NCI-H1436 (cell line): ENCODE results near the gene CNTNAP1.
"Not testable (repeated sequence)": the region's sequence is repeated elsewhere in the genome, so short reads cannot be mapped to it uniquely, and the experiment has no call there.

Experiments
- DNase-seq: peaks from one replicate; lab custom pipeline; 2025; lab: John Stamatoyannopoulos, UW

The CNTNAP1 gene

DNA sequence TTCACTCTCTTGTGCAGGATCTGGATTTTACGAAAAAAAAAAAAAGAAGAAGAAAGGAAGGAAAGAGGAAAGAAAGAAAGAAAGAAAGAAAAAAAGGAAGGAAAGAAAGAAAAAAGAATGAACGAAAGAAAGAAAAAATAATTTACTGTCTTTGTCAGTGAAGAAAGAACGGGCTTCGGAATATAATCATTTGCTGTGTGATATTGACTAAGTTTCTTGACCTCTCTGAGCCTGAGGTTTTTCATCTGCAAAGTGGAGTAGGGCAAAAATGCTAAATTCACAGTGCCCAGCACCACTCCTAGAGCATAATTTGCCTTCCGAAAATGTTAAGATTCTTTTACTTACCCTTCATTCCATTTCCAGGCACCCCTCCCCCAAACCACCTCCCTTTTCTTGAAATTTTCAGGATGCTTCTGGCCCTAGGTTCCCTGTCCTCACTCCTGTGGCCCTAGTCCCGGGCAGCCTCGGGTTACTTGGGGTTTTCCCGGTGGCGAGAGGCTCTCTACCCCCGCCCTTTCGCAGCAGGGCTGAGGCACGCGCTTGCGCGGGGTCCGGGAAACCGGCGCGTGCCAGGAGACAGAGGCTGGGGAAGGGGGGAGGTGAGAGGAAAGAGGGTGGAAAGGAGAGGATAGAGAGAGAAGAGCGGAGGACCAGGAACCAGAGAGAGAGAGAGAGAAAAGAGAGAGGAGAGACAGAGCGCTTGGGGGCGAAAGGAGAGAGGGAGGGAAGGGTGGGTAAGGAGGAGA is at the start of gene CNTNAP1:
Gene CNTNAP1, plus strand, starts transcription at position 556 of the 746 bp plus-strand sequence. CDS start 299 bp downstream, outside the sequence.
- DNase-seq: peak; percentile 40

DNA sequence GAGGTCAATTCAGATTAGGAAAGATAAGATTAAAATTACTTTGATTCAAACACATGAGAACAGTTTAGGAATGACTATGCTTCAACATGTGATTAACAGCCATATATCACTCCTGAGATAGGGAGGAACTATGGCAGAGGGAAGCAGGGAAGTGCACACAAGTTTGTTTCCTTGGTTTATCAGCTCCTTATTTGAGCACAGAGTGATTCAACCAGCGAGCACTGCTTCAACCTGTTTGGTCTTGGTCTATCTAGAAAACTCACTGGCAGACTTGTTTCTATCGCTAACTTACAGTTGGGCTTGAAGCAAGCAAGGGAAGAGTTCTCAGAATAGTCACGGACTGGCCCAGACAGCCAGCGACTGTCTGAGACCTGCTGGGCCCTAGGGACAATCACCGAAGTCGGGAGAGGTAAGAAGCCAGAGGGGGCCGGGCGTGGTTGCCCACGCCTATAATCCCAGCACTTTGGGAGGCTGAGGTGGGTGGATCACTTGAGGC is 49.3 kb upstream of the CNTNAP1 start:
- DNase-seq: no peak

DNA sequence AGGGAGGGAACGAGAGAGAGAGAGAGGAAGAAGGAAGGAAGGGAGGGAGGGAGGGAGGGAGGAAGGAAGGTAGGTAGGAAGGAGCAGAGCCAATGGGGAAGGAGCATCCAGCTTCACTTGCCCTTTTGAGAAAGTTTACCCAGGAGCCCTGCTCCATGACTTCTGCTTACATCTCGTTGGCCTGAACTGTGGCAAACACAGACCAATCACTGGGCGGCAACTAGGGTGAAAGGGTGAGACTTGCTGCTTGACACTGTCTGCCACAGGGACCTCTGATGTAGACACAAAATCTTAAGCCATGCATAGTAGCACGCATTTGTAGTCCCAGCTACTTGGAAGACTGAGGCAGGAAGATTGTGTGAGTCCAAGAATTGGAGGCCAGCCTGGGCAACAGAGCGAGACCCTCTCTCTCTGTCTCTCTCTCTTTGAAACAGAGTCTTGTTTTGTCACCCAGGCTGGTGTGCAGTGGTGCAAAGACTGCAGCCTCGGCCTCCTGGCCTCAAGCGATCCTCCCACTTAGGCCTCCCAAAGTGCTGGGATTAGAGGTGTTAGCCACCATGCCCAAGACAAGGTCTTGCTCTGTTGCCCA is 42.7 kb upstream of the CNTNAP1 start:
- no peak for DNase-seq

DNA sequence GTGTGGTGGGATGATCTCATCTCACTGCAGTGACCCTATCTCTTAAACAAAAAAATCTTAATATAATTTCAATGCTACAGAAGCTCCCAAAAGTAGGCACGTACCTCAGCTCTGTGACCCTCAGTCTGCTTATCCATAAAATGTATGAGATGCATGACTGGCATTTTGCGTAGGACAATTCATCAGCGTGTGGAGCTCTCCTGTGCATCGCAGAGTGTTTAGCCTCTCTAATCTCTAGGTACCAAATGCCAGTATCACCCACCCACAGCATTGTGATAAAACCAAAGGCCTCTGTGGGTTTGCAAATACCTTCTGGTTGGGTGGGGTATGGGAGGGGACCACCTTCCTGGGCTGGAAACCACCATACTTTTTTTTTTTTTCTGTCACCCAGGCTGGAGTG is 42.2 kb upstream of the CNTNAP1 start:
- no peak for DNase-seq

- DNase-seq: peak; percentile 4
Observed at GRCh38 chr17:42642336-42642735, 40.0 kb upstream of the CNTNAP1 start.

- DNase-seq: no peak
Observed at GRCh38 chr17:42647778-42648177, 34.6 kb upstream of the CNTNAP1 start.

- DNase-seq: no peak
Observed at GRCh38 chr17:42651392-42651791, 30.9 kb upstream of the CNTNAP1 start.

DNA sequence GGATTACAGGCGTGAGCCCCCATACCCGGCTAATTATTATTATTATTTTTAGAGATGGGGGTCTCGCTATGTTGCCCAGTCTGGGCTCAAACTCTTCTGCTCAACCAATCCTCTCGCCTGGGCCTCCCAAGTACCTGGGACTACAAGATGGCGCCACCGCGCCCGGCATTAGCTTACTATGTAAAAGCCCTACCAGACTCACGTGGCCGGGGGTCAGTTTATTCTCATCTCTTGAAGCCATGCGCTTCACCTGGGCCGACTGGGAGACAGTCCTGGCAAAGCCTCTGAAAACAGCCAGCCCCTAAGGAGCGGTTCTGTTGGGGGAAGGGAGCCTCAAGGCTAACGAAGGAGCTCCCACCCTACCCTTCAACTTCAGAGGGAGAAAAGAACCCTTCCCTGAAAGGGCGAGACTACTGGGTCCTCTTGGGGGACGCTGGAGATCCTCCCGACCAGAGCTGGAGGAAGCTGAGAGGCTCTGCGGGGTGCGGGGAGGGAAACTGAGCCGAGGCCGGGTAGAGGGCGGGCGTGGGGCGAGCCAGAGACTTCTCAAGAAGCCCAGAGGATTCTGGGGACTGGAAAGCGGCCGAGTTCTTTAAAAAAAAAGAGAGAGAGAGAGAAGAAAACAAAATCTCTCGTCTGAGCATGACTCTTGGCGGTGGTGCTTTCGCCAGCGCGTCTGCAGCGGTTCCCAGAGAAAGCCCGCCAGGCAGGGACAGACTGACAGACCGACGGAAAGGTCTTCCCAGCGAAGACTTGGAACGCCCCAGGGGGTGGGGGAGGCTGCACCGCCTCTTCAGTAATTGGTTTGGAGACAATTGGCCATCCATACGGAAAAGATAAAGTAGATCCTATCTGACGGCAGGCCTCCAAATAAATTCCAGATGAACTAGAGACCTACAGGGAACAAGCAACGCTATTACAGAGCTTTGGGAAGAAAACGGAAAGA is 28.9 kb upstream of the CNTNAP1 start:
- DNase-seq: no peak

DNA sequence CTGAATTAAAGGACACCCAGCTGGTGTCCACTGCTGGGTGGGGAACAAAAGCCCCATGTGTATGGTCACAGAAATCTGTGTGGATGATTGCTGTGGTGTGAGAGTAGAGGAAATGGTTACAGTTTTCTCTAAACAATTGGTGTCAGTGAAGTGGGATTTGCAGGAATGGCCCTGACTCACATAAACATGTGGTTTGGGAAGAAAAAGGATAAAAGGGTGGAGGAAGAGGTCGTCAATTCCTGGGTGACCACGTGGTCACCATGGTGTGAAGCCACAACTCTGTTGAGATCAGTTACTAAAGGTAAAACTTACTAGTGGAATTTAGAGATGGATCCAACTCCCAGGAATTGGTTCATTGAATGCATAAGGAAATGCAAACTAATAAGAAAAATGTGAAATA is 26.8 kb upstream of the CNTNAP1 start:
- no peak for DNase-seq

GRCh38 chr17:42657824-42658588 is 24.3 kb upstream of the CNTNAP1 start:
- DNase-seq: no peak

- peak; percentile 95 for DNase-seq
Observed at GRCh38 chr17:42659079-42659931, 23.0 kb upstream of the CNTNAP1 start, which contains the start of gene TUBG2. Gene TUBG2, plus strand, starts transcription at chr17:42659284. Its CDS starts 220 bp downstream, at chr17:42659504.

- DNase-seq: not testable (repeated sequence)
Observed at GRCh38 chr17:42659932-42660274, 22.4 kb upstream of the CNTNAP1 start.

DNA sequence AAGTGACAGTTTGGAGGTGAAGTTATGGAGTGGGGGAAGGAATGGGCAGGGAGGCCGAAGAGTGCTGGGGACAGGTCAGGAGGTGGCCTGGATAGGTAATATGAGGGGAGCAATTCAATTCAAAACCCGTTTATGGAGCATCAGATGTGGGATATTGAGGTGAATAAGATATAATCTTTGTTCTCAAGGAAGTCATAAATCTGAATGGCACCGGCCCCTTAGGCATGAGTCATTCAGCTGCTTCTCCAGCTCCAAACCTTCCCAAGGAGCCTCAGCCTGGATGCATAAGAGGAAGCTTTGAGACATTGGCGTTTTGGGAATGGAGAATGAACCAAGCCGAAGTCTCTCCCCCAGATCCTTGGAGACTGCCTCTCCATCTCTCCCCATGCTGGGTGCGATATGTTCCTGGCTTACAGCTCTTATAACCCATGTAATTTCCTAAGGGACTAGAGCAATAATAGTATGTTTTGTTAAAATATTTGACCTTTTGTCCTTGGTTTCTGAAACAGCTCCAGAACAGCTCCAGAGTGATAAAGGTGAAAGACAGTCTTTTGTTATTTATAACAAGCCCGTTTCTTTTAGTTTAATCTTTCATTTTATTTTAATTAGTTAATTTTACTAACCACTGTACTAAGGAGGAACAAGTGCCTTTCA is 21.5 kb upstream of the CNTNAP1 start:
- DNase-seq: no peak

DNA sequence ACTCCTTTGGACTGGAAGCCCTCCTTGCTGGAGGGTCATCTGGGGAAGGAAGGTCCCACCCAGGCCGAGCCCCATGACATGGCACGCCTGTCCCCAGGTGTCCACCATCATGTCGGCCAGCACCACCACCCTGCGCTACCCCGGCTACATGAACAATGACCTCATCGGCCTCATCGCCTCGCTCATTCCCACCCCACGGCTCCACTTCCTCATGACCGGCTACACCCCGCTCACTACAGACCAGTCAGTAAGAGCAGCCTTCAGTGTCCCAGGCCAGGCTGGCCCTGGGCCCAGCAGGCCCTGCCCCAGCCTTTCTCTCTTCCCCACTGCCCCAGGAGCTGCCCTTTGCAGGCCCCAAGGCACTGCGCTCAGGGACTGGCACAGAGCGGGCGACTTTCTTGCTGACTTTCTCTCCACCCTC is 16.7 kb upstream of the CNTNAP1 start:
- DNase-seq: no peak

DNA sequence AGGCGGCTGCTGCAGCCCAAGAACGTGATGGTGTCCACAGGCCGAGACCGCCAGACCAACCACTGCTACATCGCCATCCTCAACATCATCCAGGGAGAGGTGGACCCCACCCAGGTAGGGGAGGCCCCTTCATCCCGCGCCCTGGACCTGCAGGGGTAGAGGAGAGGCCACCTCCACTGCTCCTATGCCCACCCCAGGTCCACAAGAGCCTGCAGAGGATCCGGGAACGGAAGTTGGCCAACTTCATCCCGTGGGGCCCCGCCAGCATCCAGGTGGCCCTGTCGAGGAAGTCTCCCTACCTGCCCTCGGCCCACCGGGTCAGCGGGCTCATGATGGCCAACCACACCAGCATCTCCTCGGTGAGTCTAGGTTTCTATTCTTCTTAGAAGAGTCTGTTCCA is 16.2 kb upstream of the CNTNAP1 start:
- not testable (repeated sequence) for DNase-seq

DNA sequence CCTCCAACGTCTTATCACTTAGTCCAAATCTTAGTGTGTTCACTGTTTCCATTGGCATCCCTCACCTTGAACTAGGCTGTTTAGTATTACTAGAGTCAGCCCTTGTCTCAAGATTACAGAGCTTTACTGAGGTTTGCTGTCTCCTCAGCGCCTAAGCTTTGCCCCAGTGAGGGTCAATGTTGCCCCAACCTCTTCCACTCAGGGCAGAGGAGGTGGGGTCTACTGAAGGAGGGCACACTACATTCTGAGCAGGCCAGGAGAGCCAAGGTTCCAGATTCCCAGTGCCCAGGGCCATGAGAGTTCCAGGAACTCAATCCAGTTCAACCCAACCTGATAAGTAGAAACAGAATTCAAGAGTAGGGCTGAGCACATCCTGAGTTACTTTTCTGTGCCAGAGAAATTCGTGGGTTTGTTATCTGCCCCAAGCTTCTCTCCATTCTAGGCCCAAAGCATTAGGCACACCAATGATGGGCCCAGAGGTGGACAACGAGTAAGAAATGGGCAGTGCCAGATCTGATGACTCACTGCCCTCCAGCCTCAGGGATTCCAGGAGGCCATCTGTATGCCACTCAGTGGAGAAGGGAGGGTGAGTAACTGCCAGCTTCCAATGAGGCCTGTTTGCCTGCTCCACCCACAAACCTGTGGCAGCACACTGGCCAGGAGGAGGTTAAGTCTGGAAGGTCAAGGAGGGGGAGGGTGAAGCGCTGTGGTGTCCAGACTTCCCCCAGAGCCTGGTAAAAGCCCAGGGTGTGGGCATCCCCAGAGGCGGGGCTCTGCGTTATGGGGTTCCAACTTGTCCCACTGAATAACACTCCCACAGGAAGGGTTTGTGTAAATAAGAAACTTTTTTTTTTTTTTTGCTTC is 15.0 kb upstream of the CNTNAP1 start:
- no peak for DNase-seq

DNA sequence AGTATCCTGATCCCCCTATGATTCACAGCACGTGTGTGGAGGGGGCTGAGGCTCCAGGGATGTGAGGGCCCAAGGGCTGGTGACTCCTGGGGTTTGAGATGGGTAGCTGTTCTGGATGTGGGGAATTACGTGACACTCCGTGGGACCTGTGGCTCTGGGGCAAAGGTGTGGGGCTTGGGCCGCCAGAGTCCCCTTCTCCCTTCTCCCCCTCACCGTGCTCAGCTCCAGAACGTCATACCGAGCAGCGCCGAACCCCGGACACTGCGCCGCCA is 12.7 kb upstream of the CNTNAP1 start:
- DNase-seq: no peak

- DNase-seq: no peak
Observed at GRCh38 chr17:42669977-42670788, 12.1 kb upstream of the CNTNAP1 start.
